ENCODE results near the gene RPP25L.

Gene RPP25L

GRCh38 chr9:34582787-34583186 is 29.1 kb downstream of the RPP25L start:
- DNase-seq = no peak

- DNase-seq = no peak
Measured at GRCh38 chr9:34581318-34581717, 30.6 kb downstream of the RPP25L start.

GRCh38 chr9:34580358-34580757 is 31.5 kb downstream of the RPP25L start:
- no peak for DNase-seq

- DNase-seq = no peak
Measured at GRCh38 chr9:34579808-34580163, 32.1 kb downstream of the RPP25L start.

GRCh38 chr9:34579104-34579807 is 32.6 kb downstream of the RPP25L start:
- DNase-seq = no peak

GRCh38 chr9:34578241-34579103 is 33.4 kb downstream of the RPP25L start:
- no peak for DNase-seq

- no peak for DNase-seq
Measured at GRCh38 chr9:34577400-34578240, 34.3 kb downstream of the RPP25L start.

- no peak for DNase-seq
Measured at GRCh38 chr9:34576597-34577399, 35.1 kb downstream of the RPP25L start.

- no peak for DNase-seq
Measured at GRCh38 chr9:34575862-34576596, 35.9 kb downstream of the RPP25L start.

- no peak for DNase-seq
Measured at GRCh38 chr9:34575241-34575640, 36.7 kb downstream of the RPP25L start.

GRCh38 chr9:34574571-34574970 is 37.3 kb downstream of the RPP25L start:
- DNase-seq = no peak

GRCh38 chr9:34573599-34574325 is 38.1 kb downstream of the RPP25L start:
- DNase-seq = no peak

- DNase-seq = no peak
Measured at GRCh38 chr9:34572628-34573027, 39.3 kb downstream of the RPP25L start.

- DNase-seq = no peak
Measured at GRCh38 chr9:34572092-34572491, 39.8 kb downstream of the RPP25L start.

- DNase-seq = no peak
Measured at GRCh38 chr9:34571481-34571810, 40.5 kb downstream of the RPP25L start.

GRCh38 chr9:34570809-34571480 is 41.0 kb downstream of the RPP25L start:
- DNase-seq = no peak

GRCh38 chr9:34570376-34570775 is 41.5 kb downstream of the RPP25L start:
- DNase-seq = no peak

GRCh38 chr9:34568774-34569173 is 43.1 kb downstream of the RPP25L start:
- no peak for DNase-seq

- no peak for DNase-seq
Measured at GRCh38 chr9:34568133-34568532, 43.8 kb downstream of the RPP25L start.

- DNase-seq = no peak
Measured at GRCh38 chr9:34566972-34567371, 44.9 kb downstream of the RPP25L start.

- no peak for DNase-seq
Measured at GRCh38 chr9:34566322-34566721, 45.6 kb downstream of the RPP25L start.
